Mesenchymal stem cell (in vitro differentiated cells and primary cell): ENCODE data around the gene PTX4.

Source experiments
- DNase-seq: peaks from one replicate; pipeline ENCODE4 v3.0.0-alpha.2; 2013
- H2AFZ ChIP-seq: one replicate; pipeline ENCODE4 v1.6.1; 2013; ENCODE audit warnings: low read depth, mild to moderate bottlenecking, control low read depth, inconsistent platforms, low read length, moderate library complexity
- H2AK5ac ChIP-seq: 2 replicates; pipeline ENCODE4 v1.6.1; 2013; ENCODE audit warnings: low read length, moderate library complexity, mild to moderate bottlenecking, inconsistent platforms; ENCODE audit not compliant: severe bottlenecking
- H2BK120ac ChIP-seq: one replicate; pipeline ENCODE4 v1.6.1; 2013; ENCODE audit warnings: low read depth, mild to moderate bottlenecking, inconsistent platforms, low read length, moderate library complexity
- H2BK12ac ChIP-seq, 2 experiments: one replicate each; pipeline ENCODE4 v1.6.1; 2013; ENCODE audit warnings: inconsistent platforms in 2 of 2, low read length in 2 of 2, mild to moderate bottlenecking in 2 of 2, moderate library complexity in 2 of 2, control low read depth in 1 of 2
- H2BK15ac ChIP-seq: one replicate; pipeline ENCODE4 v1.6.1; 2013; ENCODE audit warnings: mild to moderate bottlenecking, low read depth, inconsistent platforms; ENCODE audit not compliant: poor library complexity, severe bottlenecking
- H2BK5ac ChIP-seq: 2 replicates; pipeline ENCODE4 v1.6.1; 2013; ENCODE audit warnings: low read depth, mild to moderate bottlenecking, low read length, control low read depth, inconsistent platforms; ENCODE audit not compliant: poor library complexity, severe bottlenecking
- H3K14ac ChIP-seq, 2 experiments: one replicate each; pipeline ENCODE4 v1.6.1; 2013; ENCODE audit warnings: inconsistent platforms in 2 of 2, low read length in 2 of 2, control low read depth in 1 of 2, mild to moderate bottlenecking in 1 of 2, moderate library complexity in 1 of 2
- H3K18ac ChIP-seq, 2 experiments: one replicate each; pipeline ENCODE4 v1.6.1; 2013; ENCODE audit warnings: inconsistent platforms in 2 of 2, low read length in 2 of 2, control low read depth in 1 of 2, low read depth in 1 of 2, mild to moderate bottlenecking in 1 of 2
- H3K23ac ChIP-seq, 2 experiments: one replicate each; pipeline ENCODE4 v1.6.1; 2013; ENCODE audit warnings: inconsistent platforms in 2 of 2, low read length in 2 of 2, mild to moderate bottlenecking in 2 of 2, moderate library complexity in 2 of 2, control low read depth in 1 of 2
- H3K27ac ChIP-seq: 2 replicates; pipeline ENCODE4 v1.5.1; 2013; ENCODE audit warnings: mild to moderate bottlenecking, moderate library complexity, low read length, control low read depth, inconsistent platforms; ENCODE audit not compliant: poor library complexity, severe bottlenecking
- H3K27me3 ChIP-seq, 2 experiments: 2 replicates each; pipeline versions ENCODE4 v1.6.1 to v1.7.0; 2013; ENCODE audit warnings: low read length in 2 of 2, mild to moderate bottlenecking in 2 of 2, moderate library complexity in 2 of 2, control low read depth in 1 of 2, inconsistent platforms in 1 of 2; ENCODE audit not compliant: control insufficient read depth in 1 of 2, insufficient read depth in 1 of 2
- H3K36me3 ChIP-seq, 2 experiments: 2 replicates each; pipeline versions ENCODE4 v1.6.1 to v1.7.0; 2013; ENCODE audit warnings: low read length in 2 of 2, control low read depth in 1 of 2, inconsistent platforms in 1 of 2, low read depth in 1 of 2, mild to moderate bottlenecking in 1 of 2; ENCODE audit not compliant: insufficient read depth in 2 of 2, control insufficient read depth in 1 of 2
- H3K4ac ChIP-seq, 2 experiments: one replicate each; pipeline ENCODE4 v1.6.1; 2013; ENCODE audit warnings: inconsistent platforms in 2 of 2, low read length in 2 of 2, mild to moderate bottlenecking in 2 of 2, moderate library complexity in 2 of 2, control low read depth in 1 of 2, low read depth in 1 of 2
- H3K4me1 ChIP-seq: 2 replicates; pipeline ENCODE4 v1.6.1; 2013; ENCODE audit warnings: low read depth, low read length, control low read depth; ENCODE audit not compliant: control insufficient read depth, insufficient read depth
- H3K4me2 ChIP-seq: 2 replicates; pipeline ENCODE4 v1.6.1; 2013; ENCODE audit warnings: low read length, mild to moderate bottlenecking, inconsistent platforms; ENCODE audit not compliant: poor library complexity, severe bottlenecking
- H3K4me3 ChIP-seq, 2 experiments: 2 replicates each; pipeline versions ENCODE4 v1.5.1 to v1.7.0; 2013; ENCODE audit warnings: low read length in 2 of 2, mild to moderate bottlenecking in 2 of 2, control low read depth in 1 of 2, low read depth in 1 of 2; ENCODE audit not compliant: insufficient read depth in 1 of 2
- H3K79me1 ChIP-seq: replicated peaks from 2 replicates; pipeline ENCODE4 v1.6.1; 2013; ENCODE audit warnings: mild to moderate bottlenecking, control low read depth, low read length, inconsistent platforms; ENCODE audit not compliant: poor library complexity, severe bottlenecking
- H3K9ac ChIP-seq: 2 replicates; pipeline ENCODE4 v1.7.0; 2013; ENCODE audit warnings: mild to moderate bottlenecking, low read length, moderate library complexity
- H3K9me3 ChIP-seq: 2 replicates; pipeline ENCODE4 v1.7.0; 2013; ENCODE audit warnings: mild to moderate bottlenecking, low read length; ENCODE audit not compliant: control insufficient read depth
- H4K8ac ChIP-seq: one replicate; pipeline ENCODE4 v1.6.1; 2013; ENCODE audit warnings: inconsistent platforms, mild to moderate bottlenecking, low read length, moderate library complexity
- H4K91ac ChIP-seq: one replicate; pipeline ENCODE4 v1.6.1; 2013; ENCODE audit warnings: mild to moderate bottlenecking, low read length, inconsistent platforms
- WGBS: methylation state at CpG from one replicate; pipeline ENCODE4 v1.1.7; 2013; ENCODE audit warnings: mixed read lengths; 5-methylcytosine and 5-hydroxymethylcytosine counted together

Gene PTX4

DNA sequence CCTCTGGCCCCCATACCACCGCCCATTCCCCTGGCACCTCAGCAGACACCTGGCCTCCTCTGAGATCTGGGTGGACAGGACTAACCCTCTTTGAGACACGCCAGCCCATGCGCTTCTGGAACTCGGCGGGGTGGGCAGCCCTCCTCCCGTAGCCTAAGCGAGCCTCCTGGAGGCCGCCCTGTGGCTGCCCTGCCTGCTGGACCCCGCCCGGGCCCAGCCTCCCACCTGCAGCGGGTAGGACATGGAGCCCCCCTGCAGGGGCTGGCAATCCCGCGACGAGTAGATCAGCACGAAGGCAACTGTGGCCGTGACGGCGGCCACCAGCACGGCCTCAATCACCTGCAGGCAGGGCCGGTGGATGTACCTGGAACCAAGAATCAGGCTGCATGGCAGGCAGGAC, 36.2 kb downstream of the PTX4 start:
- Histone ChIP-seq H4K8ac (no peak overlapping the region), H4K91ac (no peak overlapping the region), H2BK120ac (no peak overlapping the region), H3K36me3 (peaks cover 82 to 95% of the 10 kb centered on the region in 2 experiments), H2AK5ac (no peak overlapping the region), H3K18ac (no peak overlapping the region), H3K9me3 (no peaks in the 10 kb centered on the region), H3K27ac (no peak overlapping the region), H3K9ac (no peak overlapping the region), H3K14ac (no peak overlapping the region), H3K4me2 (no peak overlapping the region), H3K4me3 (no peak overlapping the region), H2BK5ac (no peak overlapping the region), H3K4me1 (peaks cover 2% of the 10 kb centered on the region), H2BK15ac (no peak overlapping the region), H3K23ac (no peak overlapping the region), H3K4ac (no peak overlapping the region), H2BK12ac (no peak overlapping the region), H3K79me1 (peaks cover 13% of the 10 kb centered on the region), H2AFZ (no peak overlapping the region), H3K27me3 (no peaks in the 10 kb centered on the region)
- no peak for DNase-seq
- 96% methylated on average over 20 of the region's 20 CpGs for WGBS

DNA sequence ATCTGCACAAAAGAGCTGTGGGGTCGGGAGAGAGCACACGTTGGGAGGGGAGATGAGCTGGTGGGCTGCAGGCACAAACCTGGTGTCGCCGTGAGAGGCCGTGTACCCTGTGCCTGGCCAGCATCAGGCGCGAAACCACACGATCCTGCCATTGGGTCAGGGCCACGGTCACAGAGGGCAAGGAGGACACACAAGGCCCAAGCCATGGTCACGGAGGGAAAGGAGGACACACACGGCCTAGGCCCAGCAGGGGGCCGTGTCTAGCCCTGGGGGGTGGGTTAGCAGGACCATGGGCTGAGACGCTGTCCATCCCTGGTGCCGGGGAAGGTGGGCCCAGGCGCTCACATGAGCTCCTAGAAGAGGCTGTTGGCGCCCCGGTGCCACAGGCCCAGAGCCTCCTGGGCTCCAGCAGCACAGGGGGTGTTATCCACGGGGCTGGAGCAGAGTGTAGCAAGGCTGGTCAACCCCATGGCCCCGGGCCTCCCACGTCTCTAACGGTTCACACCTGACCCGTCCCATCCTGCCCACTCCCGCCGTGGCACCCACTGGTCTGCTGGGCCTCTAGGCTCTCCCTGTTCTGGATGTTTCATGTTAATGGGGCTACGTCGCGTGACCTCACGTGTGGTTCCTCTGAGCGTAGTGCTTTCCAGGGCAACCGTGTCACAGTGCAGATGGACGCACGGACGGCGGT, 36.9 kb downstream of the PTX4 start:
- no peak overlapping the region for H3K23ac ChIP-seq
- no peak overlapping the region for H4K8ac ChIP-seq
- H2BK12ac ChIP-seq = no peak overlapping the region
- H4K91ac ChIP-seq = no peak overlapping the region
- H2BK15ac ChIP-seq = no peak overlapping the region
- H2BK5ac ChIP-seq = no peak overlapping the region
- DNase-seq = no peak
- H3K9ac ChIP-seq = no peak overlapping the region
- no peak overlapping the region for H3K4me2 ChIP-seq
- no peak overlapping the region for H2AK5ac ChIP-seq
- H3K27me3 ChIP-seq = no peaks in the 10 kb centered on the region
- 98% methylated on average over 34 of the region's 34 CpGs for WGBS
- H3K18ac ChIP-seq = no peak overlapping the region
- H3K9me3 ChIP-seq = no peaks in the 10 kb centered on the region
- no peak overlapping the region for H3K4ac ChIP-seq
- no peak overlapping the region for H2BK120ac ChIP-seq
- peaks cover 14% of the 10 kb centered on the region for H3K79me1 ChIP-seq
- no peak overlapping the region for H3K4me3 ChIP-seq
- no peak overlapping the region for H3K14ac ChIP-seq
- no peak overlapping the region for H3K27ac ChIP-seq
- H3K36me3 ChIP-seq = peaks cover 79 to 95% of the 10 kb centered on the region in 2 experiments
- peaks cover 2% of the 10 kb centered on the region for H3K4me1 ChIP-seq
- H2AFZ ChIP-seq = no peak overlapping the region

DNA sequence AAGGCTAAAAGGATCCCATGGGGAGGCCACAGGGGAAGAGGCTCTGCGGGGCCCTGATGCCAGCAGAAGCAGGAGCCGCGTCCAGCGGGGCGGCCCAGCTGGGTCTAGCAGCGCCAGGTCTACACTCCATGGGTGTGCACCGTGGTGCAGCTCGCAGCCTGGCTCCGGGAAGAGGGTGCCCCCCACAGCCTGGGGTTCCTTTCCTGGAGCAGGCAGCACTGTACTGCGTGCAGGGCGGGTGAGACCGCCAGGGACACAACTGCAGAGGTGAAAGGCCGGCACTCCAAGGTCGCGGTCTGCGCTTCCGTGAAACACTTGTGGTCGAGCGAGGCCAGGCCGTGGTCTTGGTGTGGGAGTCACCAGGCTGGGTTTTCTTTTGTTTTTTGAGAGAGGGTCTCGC, 37.9 kb downstream of the PTX4 start:
- Histone ChIP-seq H3K4me3 (no peak overlapping the region), H2AK5ac (no peak overlapping the region), H3K4ac (no peak overlapping the region), H3K23ac (no peak overlapping the region), H3K36me3 (peaks cover 80 to 99% of the 10 kb centered on the region in 2 experiments), H3K14ac (no peak overlapping the region), H3K9me3 (no peaks in the 10 kb centered on the region), H3K27ac (no peak overlapping the region), H3K27me3 (no peaks in the 10 kb centered on the region), H3K79me1 (peaks cover 12% of the 10 kb centered on the region), H2BK5ac (no peak overlapping the region), H2BK15ac (no peak overlapping the region), H2AFZ (no peak overlapping the region), H3K18ac (no peak overlapping the region), H3K4me1 (peaks cover 2% of the 10 kb centered on the region), H3K9ac (no peak overlapping the region), H3K4me2 (no peak overlapping the region), H4K8ac (no peak overlapping the region), H4K91ac (no peak overlapping the region), H2BK120ac (no peak overlapping the region), H2BK12ac (no peak overlapping the region)
- WGBS = 98% methylated on average over 21 of the region's 21 CpGs
- no peak for DNase-seq

DNA sequence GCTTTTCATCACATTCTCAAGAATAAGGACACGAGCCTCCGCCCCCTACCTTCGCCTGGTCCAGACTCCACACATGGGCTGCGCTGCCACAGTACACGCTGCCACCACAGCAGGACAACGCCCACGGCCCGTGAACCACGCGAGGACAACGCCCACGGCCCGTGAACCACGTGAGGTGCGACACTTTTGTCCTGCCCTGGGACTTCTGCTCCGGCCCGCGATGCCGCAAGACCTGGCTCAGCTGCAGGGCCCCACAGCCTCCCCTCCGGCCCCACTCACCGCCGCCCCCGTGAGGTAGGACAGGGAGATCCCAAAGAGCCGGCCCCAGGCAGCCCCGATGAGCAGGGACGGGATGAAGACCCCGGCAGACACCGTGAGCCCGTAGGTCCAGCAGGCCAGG, 38.5 kb downstream of the PTX4 start:
- WGBS = 98% methylated on average over 29 of the region's 29 CpGs
- H4K8ac ChIP-seq = no peak overlapping the region
- no peak overlapping the region for H3K18ac ChIP-seq
- H3K4me2 ChIP-seq = no peak overlapping the region
- no peak overlapping the region for H3K9ac ChIP-seq
- no peak overlapping the region for H3K27ac ChIP-seq
- H4K91ac ChIP-seq = no peak overlapping the region
- H2BK12ac ChIP-seq = no peak overlapping the region
- H3K14ac ChIP-seq = no peak overlapping the region
- H3K4me3 ChIP-seq = no peak overlapping the region
- no peak overlapping the region for H2BK120ac ChIP-seq
- no peak overlapping the region for H3K23ac ChIP-seq
- H3K4me1 ChIP-seq = peaks cover 2% of the 10 kb centered on the region
- no peak overlapping the region for H2AK5ac ChIP-seq
- no peak overlapping the region for H2AFZ ChIP-seq
- H3K9me3 ChIP-seq = no peaks in the 10 kb centered on the region
- no peak overlapping the region for H3K4ac ChIP-seq
- peaks cover 77 to 99% of the 10 kb centered on the region in 2 experiments for H3K36me3 ChIP-seq
- no peaks in the 10 kb centered on the region for H3K27me3 ChIP-seq
- H2BK5ac ChIP-seq = no peak overlapping the region
- H2BK15ac ChIP-seq = no peak overlapping the region
- DNase-seq = no peak
- peaks cover 7% of the 10 kb centered on the region for H3K79me1 ChIP-seq
